AML-193 (cell line): ENCODE results near the gene PTGDS.
"Not testable (repeated sequence)": the region's sequence is repeated elsewhere in the genome, so short reads cannot be mapped to it uniquely, and the experiment has no call there.

Experiments
- DNase-seq, 2 experiments: peaks; one replicate each; lab custom pipeline; 2025; lab: John Stamatoyannopoulos, UW

PTGDS gene

DNA sequence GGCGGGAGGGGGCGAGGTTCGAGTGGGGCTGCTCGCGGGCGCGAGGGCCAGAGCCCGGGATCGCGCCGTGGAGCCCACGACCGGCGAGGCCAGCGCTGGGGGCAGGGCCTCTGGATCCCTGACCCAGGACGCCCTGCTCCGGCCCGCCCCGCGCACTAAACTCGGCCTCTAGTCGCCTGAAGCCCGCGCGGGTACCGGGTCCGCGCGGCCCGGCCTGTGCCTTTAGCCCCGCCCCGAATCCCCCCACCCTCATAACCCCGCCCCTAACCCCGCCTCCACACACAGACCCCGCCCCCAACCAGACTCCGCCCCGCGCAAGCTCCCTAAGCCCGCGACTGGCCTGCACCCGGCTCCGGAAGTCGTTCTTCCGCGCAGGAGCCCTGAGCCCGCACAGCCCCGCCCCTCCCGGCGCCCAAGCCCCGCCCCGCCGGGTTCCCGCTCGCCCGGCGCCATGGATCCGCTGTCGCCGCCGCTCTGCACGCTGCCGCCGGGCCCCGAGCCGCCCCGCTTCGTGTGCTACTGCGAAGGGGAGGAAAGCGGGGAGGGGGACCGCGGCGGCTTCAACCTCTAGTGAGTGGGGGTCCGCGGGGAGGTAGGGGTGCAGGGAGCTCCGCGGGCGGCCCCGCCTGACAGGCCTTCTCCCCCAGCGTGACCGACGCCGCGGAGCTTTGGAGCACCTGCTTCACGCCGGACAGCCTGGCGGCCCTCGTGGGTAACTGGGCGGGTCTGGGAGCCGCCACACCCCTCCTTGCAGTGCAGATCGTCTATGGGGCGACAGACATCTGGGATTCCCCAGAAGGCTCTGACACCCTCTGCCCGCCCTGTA is 14.9 kb downstream of the PTGDS start, which contains the start of gene PAXX:
PAXX (plus strand) TSS at position 430 of the 826 bp plus-strand sequence; CDS start at position 452, 22 bp downstream.
- DNase-seq = peak; percentile 57 to 78

DNA sequence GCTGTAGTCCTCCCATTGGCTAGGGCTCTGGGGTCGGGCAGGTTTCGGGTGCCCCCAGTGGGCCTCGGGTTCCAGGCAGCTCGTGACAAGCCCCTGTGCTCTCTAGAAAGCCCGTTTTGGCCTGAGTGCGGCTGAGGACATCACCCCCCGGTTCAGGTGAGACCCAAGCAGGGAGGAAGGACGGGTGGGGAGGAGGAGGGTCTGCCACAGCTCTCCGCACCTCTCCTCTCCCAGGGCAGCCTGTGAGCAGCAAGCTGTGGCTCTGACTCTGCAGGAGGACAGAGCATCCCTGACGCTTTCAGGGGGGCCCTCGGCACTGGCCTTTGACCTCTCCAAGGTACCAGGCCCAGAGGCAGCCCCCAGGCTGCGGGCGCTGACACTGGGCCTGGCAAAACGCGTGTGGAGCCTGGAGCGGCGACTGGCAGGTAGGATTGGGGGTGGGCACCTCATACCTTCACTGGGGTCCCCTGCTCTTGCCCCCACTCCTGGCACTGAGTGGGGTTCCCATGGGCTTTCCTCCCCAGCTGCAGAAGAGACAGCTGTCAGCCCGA is 15.6 kb downstream of the PTGDS start:
- no peak for DNase-seq

- no peak for DNase-seq
Observed at GRCh38 chr9:136994180-136994887, 17.0 kb downstream of the PTGDS start.

DNA sequence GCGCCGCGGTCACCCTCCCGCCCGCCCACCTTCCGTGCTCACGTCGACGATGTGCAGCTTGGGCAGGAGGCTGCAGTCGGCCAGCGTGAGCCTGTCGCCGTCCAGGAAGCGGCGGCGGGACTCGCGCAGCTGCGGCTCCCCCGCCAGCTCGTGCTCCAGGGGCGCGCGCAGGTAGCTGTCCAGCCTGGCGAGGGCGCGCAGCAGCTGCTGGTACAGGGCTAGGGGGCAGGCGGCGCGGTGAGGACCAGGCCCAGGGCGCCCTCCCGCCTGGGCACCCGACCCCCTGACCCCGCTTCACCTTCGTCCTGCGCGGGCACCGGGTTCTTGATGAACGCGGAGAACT is 17.6 kb downstream of the PTGDS start:
- no peak for DNase-seq

- no peak for DNase-seq
Observed at GRCh38 chr9:136995362-136995761, 18.1 kb downstream of the PTGDS start.

GRCh38 chr9:136995772-136996311 is 18.5 kb downstream of the PTGDS start:
- no peak for DNase-seq

- DNase-seq = no peak
Observed at GRCh38 chr9:136996361-136997292, 19.3 kb downstream of the PTGDS start, which contains the start of gene CLIC3. Gene CLIC3 (minus strand): TSS chr9:136996568. CDS start chr9:136996543, 25 bp downstream.

GRCh38 chr9:136997371-136997770 is 20.1 kb downstream of the PTGDS start:
- DNase-seq = no peak

GRCh38 chr9:136997830-136998234 is 20.5 kb downstream of the PTGDS start:
- DNase-seq = no peak

DNA sequence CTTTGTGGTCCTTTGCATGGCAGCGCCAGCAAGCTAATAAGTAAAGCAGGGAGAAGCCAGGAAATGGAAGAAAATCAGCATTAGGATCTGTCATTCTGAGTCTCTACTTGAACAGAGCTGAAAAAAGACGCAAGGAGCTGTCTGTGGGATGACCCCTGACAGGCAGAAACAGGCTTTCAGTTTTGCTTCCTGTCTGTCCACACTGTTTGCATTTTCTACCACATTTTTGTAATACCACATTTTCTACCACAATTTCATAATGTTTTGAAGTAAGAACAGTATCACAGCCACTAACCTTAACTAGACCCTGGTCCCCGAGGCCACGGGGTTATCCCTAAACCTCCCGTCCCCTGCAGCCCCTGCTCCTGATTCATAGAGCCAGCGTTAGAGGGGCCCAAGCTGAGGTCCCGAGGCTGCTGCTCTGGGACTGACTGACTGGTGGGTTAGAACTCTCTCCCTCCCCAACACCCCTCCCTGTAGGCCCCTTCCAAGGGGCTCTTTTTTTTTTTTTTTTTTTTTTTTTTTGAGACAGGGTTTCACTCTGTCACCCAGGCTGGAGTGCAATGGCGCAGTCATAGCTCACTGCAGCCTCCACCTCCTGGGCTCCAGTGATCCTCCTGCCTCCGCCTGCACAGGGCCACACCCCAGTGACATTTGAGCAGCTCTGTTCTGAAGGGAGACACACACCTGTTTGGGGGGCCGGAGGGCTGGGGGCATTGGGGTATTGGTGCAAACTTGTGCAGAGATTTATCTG is 23.1 kb downstream of the PTGDS start:
- peak; percentile 91 to 92 for DNase-seq

DNA sequence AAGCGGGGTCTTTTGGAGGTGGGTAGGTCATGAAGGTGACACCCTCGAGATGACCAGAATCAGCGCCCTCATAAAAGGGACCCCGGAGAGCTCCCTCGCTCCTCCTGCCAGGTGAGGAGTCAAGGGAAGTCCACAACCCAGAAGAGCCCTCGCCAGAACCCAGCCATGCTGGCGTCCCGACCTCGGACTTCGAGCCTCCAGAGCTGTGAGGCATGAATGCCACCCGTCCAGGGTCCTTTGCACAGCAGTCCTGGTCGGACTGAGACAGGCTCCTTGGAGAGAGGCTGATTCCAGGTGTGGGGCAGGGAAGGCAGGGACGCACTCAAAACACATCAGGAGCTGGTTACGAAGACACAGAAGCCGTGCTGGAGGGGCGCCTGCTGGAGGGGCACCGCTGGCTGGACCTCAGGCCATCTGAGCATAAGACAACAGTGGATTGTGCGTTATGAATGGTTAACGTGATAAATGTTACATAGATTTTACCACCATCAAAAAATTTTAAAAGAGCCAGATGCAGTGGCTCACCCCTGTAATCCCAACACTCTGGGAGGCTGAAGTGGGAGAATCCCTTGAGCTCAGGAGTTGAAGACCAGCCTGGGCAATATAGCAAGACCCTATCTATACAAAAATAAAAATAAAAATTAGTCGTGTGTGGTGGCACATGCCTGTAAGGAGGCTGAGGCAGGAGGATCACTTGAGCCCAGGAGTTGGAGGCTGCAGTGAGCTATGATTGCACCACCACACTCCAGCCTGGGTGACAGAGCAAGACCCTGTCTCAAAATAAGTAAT is 24.7 kb downstream of the PTGDS start:
- DNase-seq = no peak

- no peak for DNase-seq
Observed at GRCh38 chr9:137002646-137003041, 25.3 kb downstream of the PTGDS start.

- DNase-seq = not testable (repeated sequence)
Observed at GRCh38 chr9:137004285-137004684, 27.0 kb downstream of the PTGDS start.

DNA sequence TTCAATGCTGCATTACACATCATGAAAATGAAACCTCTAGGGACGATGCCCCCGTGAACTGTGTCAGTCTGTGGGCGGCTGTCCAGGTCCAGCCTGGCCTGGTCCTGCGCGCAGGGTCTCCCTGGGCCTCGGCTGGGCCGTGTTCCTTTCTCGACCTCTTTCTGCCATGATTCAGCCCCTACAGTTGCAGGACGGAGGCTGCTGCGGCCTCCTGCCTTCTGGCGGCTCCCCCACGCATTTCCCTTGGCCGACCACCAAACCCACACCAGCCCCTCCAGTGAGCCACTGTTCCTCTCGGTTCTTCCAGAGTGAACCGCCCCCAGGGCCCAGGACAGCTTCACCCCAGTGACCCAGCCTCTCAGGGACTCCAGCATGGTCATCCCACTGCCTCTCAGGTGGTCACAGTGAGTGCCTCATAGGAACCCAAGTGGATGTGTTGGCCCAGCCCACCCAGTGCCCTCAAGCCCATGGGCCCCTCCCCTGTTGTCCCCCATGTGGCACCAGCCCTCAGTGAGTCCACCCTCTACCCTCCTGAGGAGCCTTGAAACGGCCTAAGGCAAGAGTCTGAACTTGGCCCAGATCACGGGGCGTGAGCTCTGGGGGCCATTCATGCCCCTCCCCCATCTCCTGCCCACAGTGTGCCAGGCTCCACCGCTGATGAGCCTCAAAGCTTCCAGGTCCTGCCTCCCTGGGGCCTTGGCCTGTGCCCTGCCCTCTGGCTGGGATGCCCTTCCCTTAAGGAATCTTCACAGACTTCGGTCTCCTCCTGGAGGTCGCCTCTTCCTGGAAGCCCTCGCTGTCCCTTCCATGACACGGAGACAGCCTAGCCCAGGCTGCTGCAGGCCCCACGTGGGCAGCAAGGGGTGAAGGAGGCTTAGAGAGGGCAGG is 29.1 kb downstream of the PTGDS start:
- DNase-seq = no peak

DNA sequence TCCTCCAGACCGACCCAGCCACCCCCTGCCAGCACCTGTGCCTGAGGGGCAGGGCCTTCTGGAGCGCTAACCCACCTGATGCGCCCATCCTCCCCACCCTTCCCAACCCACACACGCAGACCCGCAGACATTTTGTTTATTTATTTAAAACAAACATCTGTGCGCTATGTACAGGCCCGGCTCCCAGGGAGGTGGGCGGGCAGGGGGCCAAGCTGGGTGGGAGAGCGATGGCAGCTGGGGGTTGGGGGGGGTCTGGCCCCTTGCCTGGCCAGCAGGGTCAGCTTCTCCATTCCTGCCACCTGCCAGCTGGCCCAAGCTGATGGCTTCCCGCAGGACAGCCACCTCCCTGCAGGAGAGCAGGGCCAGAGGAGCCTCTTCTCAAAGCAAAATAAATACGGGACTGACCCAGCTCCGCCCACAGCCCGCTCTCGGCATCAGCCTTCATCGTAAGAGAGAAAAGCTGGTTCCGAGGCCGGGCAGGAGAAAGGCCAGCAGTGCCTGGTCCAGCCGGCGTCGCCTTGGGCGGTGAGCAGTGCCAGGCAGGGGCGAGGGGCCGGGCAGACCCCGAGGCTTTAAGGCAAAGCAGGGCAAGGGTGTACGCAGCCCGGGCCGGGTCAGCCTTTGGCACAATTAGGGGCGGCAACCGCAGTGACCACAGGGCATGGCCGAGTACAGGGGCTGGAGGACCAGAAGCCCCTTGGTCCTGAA is 30.0 kb downstream of the PTGDS start:
- DNase-seq = no peak

DNA sequence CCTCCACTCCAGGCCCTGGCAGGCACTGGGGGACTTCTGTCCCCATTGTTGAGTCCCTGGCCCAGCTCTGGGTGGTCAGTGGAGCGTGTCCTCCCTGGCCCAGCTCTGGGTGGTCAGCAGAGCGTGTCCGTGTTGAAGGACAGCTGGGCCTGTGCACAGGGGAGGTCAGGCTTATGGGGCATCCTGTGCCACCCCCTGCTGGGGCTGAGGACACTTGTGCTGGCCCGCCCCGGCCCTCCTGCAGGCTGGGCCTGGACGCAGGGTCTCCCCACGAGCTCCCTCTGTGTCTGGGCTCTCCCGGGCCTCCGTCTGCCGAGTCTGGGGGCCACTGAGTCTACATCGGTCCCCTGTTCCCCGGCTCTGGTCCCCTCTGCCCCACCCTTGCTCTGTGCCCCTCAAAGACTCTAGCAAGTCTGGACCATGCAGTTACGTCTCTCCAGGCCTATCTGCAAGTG is 30.5 kb downstream of the PTGDS start:
- DNase-seq = no peak

DNA sequence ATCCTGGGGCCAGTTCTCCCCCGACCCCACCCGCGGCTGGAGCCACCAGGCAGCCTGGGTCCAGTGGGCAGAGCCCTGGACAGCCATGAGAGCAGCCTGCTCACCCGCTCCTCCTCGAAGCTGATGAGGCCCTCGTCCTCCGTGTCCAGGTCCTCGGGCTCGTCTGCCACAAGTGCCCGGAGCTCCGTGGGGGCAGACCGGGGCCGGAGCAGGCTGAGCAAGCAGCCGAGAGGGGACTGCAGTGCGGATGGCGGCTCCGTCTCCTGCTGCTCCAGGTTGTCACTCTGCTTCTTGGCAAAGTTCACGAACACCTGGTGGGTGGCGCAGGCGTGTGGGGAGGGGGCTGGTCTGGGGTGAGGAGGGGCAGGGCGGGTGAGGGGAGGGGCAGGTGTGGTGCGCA is 31.0 kb downstream of the PTGDS start:
- DNase-seq = no peak

DNA sequence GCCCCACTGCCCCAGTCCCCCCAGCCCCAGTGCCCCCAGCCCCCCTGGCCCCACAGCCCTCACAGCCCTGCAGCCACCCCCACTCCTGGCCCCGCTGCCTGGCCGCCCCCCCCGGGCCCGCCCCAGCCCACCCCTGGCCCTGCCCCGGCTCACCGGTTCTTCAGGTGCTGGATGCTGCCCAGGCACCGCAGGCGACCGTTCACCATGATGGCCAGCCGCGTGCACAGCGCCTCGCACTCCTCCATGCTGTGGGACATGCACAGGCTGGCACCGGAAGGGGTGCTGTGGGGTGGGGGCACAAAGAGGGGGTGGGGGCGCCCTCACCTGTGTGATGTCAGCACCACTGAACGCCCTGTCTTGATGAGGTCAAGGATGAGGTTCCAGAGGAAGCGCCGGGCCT is 31.9 kb downstream of the PTGDS start:
- no peak for DNase-seq
